Measurements from ENCODE around the gene PDK4.
"Not testable (repeated sequence)": the region's sequence is repeated elsewhere in the genome, so short reads cannot be mapped to it uniquely, and the experiment has no call there.

PDK4 gene

DNA sequence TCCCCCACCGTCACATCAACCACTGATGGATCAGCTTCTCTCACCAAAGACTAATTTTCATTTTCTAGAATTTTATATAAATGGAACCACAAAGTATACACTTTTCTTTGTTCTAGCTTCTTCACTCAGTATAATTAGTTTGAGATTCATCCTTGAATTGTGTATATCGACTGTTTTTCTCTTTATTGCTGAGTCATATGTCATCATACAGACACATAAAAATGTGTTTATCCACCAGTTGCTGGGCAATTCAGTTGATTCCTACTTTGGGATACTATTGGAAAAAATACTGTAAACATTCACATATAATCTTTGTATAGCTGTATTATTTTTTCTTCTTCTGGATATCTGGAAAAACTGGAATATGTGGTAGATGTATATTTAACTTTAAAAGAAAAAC, 26.6 kb downstream of the PDK4 start:
- DNase-seq (ENCODE audit: low read depth) = no peak

DNA sequence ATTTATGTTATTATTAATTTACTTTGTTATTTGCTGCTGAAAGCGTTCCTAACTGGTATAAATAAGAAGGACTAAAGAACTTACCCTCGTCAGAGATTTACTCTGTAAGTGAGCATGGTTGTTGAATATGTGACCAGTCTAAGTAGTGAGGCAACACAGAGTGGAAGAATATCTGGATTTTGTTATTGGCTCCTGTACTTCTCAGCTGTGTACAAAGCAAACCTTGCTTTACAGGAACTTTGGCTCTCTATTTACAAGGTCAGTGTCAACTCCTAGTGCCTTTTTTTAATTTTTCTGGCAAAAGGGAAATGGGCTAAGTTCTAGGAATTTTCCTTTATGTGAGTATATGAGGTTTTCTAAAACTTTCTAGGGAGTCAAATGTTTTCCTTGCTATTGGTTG, 35.6 kb downstream of the PDK4 start:
- DNase-seq (ENCODE audit: low read depth) = no peak

DNA sequence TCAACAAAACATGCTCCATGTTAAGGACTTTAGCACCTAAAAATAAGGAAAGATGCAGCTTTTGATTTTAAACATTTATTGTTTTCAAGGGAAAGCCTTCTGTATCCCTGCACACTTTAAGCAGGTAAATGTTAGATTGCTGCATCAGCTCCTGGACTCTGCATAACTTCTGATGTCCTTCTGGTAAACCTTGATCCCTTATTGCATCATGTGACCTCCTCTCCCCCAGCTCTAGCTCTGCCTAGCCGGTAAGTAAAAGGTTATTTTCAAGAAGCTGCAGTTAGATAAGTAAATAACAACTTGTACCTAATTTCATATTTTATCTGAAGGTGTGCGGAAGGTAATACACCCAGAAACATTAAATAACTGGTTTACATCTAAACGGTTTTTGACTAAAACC, 37.5 kb downstream of the PDK4 start:
- DNase-seq (ENCODE audit: low read depth) = no peak

DNA sequence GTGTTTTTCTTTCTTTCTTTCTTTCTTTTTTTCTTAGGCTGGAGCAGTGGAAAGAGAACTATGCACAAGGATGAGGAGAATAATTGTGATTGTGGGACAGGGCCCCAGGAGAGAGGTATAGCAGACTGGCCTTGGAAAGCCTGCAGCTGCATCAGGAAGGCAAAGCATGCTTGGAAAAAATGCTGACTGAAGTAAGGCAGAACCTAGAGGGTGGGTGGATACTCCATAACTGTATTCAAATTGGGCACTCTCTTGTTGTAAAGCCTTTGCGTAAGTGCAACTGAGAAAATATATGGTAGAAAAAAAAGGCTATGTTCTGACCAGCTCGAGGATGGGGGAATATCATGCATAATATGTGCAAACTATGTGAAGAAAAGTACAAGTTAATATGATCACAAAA, 39.5 kb downstream of the PDK4 start:
- DNase-seq (ENCODE audit: low read depth) = no peak

DNA sequence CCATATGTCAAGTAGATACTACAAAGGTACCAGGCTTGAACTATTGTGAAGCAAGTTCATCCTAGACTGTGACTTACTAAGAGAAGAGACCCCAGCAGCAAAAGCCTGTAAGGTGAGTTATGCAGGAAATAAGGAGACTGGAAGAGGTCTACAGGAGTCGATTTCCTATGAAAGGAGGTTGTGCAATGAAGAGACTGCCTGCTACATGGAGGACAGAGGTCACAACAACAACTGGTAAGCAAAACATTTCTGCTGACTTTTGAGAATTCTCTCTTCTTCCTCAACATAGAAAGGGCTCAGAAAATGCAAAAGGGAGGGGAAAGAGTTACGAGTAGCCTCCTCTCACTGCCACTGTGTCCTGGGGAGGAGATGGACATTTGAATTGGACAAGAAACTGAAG, 42.4 kb downstream of the PDK4 start:
- no peak for DNase-seq (ENCODE audit: low read depth)

DNA sequence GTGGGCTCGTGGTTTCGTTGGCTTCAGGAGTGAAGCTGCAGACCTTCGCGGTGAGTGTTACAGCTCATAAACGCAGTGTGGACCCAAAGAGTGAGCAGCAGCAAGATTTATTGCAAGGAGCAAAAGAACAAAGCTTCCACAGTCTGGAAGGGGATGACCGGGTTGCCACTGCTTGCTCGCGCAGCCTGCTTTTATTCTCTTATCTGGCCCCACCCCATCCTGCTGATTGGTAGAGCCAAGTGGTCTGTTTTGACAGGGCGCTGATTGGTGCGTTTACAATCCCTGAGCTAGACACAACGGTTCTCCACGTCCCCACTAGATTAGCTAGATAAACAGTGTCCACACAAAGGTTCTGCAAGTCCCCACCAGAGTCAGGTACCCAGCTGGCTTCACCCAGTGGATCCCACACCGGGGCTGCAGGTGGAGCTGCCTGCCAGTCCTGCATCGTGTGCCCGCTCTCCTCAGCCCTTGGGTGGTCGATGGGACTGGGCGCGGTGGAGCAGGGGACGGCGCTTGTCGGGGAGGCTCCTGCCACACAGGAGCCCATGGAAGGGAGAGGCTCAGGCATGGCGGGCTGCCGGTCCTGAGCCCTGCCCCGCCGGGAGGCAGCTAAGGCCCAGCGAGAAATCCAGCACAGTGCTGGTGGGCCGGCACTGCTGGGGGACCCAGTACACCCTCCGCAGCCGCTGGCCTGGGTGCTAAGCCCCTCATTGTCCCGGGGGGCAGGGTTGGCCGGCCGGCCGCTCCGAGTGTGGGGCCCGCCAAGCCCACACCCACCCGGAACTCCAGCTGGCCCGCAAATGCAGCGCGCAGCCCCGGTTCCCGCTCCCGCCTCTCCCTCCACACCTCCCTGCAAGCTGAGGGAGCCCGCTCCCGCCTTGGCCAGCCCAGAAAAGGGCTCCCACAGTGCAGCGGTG, 44.0 kb downstream of the PDK4 start:
- DNase-seq (ENCODE audit: low read depth) = not testable (repeated sequence)

DNA sequence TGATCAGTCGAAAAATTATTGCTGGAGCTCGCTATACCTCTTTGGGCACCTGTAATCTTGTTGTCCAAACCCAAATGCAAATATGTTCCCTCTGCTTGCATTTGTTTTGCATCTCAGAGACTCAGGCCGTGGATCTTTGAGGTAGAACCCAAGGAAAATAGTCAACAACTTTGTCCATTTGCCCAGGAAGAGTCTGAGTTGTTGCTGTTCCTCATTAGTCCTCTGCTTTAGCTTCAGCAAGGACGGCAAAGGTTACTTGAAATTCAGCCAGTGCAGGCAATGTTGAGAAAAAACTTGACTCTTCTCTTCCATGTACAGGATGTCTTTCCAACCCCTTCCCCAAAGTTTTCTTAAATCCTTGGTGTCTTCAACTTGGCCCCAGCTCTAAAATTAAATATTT, 45.8 kb downstream of the PDK4 start:
- DNase-seq (ENCODE audit: low read depth) = no peak

DNA sequence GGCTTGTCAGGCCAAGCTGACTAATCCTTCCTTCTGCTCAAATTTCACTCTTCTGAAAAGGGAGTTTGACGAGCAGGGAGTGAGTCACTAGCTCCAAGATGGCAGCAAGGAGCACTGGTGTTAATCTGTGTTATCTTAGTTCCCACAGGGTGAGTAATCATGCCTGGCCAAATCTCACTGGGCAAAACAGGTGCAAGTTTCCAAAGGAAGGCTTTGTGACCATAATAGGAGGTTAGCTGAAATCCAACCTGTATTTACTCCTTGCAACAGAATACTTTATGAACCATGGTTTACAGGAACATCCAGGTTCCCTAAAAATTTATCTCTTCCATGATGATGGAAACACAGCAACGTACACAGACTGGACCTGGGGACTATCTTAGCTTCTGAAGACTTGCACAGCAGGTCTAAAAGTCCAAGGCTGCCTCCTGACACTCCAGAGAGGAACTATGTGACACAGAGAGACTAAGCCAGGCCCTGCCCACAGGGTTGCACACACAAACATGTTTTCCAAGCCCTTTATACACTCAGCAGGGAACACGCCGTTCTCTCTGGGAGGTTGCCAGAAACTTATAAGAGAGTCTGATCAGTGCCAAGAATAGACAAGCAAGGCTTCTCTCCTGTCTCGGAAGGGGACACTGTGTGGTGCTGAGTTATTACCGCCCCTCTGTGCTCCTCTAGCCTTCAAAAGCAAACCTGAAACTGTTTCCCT, 46.3 kb downstream of the PDK4 start:
- DNase-seq (ENCODE audit: low read depth) = no peak

DNA sequence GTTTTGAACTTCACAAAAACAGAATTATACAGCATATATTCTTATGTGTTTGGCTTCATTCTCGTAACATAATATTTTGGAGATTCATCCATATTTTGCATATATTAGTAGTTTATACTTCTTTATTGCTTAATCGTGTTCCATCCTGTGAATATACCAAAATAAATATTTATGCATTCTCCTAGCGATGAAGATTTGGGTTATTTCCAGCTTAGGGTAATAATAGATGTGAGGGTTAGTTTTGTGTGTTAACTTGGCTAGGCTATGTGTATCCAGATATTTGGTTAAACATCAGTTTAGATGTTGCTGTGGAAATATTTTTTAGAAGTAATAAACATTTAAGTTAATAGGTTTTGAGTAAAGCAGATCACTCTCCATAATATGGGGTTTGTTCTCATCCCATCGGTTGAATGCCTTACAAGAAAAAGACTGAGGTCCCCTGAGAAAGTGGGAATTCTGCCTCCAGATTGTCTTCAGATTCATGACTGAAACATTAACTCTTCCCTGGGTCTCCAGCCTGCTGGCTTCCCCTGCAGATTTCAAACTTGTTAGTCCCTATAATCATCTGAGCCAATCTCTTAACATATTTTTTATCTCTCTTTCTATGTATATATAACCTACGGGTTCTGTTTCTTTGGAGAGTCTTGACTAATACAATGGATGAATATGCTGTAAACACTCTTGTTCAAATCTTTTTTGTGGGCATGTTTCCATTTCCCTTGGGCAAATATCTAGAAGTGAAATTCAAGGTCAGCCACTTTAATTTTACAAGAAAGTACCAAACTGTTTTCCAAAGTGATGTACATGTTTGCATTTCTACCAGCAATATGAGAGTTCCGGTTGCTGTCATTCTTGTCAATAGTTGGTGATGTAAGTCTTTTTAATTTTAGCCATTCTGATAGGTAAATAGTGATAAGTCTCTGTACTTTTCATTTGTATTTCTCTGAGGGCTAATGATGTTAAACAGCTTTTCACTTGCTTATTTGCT, 48.7 kb downstream of the PDK4 start:
- no peak for DNase-seq (ENCODE audit: low read depth)

DNA sequence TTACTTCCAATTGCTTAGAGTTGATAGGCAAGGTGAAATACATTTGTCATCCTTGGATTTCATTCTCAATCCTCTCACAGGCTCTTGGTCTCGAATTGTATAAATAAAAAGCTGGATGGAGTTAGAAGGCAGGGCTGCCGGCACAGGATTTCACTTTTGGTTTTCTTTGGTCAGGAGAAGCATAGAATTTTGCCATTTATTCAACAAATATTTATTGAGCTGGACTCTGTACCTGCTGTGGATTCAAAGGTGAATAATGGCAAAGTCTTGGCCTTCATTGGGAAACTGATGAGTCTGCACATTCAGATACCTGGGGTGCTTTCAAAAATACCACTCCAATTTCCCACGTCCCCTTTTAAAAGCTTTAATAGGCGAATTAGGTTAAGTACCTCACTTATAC, 49.7 kb downstream of the PDK4 start:
- DNase-seq (ENCODE audit: low read depth) = no peak

DNA sequence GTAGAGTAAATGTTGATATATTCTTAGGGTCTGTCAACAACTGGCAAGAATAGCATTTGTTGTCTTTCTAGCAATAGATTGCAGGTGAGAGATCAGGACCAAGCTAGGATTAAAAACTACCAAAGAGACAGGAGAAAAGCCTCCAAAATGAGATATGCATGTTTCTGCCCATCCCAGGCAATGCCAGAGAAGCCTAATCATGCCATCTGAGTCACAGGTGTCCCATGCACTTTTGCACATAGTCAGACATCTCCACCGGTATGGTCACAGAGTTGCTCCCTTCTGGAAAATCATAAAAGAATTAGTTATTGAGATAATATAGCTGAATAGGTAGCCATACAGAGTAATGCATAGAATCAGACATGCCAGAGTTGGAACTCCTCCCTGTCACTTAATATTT, 50.6 kb downstream of the PDK4 start:
- no peak for DNase-seq (ENCODE audit: low read depth)

DNA sequence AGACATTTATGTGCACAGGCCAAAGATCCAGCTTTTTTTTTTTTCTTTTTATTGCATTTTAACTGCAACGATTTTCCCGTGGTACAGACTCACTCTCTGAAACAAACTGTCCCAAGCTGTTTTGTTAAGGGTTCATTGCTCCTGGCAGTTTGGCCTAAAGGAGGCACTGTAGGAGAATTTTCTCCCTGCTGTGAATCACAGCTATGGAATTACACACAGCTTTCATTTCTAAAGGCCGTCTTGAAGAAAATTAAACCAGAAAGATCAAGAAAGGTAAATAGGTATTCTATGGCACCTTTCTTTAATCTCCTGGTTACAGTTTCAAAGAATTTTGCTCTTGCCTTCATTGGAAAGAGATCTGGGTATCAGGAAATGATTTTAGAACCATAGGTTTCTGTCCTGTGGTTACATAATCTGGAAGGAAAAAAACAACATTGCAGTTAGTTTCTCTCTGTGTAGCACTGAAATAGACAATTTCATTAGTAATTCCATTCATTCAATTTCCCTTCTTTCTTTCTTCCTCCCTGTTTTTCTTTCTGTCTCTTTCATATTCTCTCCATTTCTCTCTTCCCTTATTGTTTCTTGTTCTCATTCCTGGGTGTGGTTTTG, 51.2 kb downstream of the PDK4 start:
- no peak for DNase-seq (ENCODE audit: low read depth)

DNA sequence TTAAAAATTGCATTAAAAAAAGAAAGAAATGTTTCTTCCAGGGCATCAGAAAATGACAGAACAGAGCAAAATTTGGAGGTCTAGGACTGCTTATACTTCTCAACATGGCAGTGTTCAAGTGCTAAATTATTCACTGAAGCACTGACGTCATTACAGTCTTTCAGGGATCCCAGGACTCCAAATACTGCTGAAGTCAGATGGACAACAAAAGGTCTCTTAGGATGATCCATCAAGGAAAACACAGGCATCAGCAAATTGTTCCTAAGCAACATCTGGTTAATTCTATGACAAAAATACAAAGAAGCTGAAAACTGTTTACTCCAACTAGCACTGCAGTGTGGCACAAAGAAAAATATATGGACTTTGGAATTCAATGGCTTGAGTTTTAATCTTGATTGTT, 52.1 kb downstream of the PDK4 start:
- DNase-seq (ENCODE audit: low read depth) = no peak

DNA sequence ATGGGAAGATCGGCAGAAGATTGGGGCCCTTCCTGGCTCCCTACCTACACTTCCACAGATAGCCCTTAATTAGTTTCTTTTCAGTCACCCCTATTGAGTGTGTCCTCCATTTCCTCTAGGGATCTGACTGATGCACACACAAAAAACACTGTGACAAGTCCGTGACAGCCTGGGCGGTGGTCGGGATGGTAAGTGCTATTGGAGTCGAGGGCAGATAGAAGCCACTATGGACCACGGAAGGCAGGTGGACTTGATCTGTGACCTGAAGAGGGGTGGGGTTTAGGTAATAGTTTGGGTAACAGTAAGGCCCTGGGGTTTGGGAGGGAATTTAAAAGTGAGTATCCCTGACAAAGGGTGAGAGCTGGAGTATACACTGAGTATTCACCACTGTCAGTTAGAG, 53.0 kb downstream of the PDK4 start:
- no peak for DNase-seq (ENCODE audit: low read depth)

DNA sequence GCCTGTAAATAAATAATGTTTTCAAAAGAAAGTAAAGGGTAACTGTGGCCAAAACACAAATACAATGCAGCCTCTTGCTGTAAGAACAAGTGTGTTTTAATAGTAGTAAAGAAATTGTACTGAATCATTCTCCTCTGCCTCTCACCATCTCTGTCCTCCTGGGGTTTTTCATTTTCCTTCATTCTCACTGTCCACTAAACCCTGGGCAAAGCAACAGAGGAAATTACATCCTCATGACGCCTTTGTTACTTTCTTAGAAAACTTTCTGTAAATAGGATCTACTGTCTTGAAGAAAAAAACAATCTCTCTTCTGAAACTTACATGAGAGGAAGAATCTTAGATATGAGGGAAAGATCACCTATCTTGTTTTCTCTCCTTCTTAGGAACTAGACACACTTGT, 56.0 kb downstream of the PDK4 start:
- no peak for DNase-seq (ENCODE audit: low read depth)

DNA sequence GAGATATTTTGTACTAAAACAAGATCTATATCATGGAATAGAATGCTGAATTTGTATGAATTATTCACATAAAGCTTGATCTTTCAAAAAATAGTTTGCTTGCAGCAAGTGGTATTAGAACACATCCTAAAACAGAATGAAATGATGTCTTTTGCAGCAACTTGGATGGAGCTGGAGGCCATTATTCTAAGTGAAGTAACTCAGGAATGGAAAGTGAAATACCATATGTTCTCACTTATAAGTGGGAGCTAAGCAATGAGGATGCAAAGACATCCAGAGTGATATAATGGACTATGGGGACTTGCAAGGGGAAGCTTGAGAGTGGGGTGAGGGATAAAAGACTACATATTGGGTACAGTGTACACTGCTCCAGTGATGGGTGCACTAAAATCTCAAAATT, 56.9 kb downstream of the PDK4 start:
- DNase-seq (ENCODE audit: low read depth) = no peak

DNA sequence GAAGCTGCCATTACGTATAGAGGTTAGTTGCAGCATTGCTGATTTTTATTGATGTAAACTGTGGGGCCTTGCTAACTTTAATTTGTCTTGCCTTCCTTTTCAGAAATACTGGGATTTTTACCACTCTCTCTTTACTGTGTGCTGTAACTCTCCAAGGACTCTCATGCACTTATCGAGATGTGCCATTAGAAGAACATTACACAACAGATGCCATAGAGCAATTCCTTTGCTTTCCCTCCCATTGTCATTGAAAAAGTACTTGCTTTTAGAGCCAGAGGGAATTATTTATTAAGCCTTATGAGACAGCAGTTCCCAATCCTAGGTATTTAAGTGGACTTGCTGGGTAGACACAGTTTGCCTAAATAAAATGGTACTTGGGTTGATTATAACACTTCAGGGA, 58.8 kb downstream of the PDK4 start:
- no peak for DNase-seq (ENCODE audit: low read depth)

DNA sequence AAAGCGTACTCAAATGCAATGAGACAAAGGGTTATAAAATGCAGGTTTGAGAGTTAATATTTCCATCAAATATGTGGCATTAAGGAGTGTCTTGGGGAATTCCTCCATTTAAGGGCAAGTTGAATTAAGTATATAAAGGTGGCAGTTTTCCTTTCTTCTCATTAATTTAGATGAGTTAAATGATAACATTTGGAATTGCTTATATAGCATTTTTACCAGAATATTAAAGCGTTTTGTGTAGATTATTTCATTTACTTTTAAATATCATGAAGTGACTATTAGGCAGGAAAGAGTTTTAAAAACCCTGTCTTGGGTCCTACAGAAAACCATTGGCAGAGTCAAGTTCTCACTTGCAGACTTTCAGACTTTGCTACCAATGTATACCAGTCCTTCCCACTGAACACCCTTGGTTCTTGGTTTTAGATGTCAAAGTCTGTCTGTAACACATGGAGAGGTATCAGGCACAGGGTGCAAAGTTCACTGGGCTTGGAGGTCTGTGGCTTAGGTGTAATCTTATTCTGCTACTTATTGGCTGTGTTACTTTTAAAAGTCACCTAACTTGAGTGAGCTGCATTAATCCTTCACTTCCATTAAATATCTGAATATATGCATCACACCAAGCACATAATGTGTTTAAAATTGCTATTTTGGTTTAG, 59.5 kb downstream of the PDK4 start:
- DNase-seq (ENCODE audit: low read depth) = no peak

DNA sequence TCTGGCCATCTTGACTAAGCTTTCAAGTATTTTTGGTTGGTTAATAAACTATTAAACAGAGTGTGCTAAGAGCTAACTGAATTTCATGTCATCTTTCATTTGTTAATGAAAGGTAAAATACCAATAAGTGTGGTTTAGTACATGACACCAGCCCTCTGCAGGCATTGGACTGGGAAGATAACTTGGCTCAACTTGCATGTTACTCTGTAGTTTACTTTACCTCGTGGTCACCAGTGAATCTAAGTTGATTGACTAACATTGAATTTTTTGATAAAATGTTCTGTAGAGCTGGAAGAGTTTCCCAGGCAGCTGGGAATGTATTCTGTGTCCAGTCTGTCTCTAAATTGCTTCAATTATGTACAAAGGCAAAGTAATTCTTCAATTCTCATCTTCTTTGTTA, 60.7 kb downstream of the PDK4 start:
- no peak for DNase-seq (ENCODE audit: low read depth)

DNA sequence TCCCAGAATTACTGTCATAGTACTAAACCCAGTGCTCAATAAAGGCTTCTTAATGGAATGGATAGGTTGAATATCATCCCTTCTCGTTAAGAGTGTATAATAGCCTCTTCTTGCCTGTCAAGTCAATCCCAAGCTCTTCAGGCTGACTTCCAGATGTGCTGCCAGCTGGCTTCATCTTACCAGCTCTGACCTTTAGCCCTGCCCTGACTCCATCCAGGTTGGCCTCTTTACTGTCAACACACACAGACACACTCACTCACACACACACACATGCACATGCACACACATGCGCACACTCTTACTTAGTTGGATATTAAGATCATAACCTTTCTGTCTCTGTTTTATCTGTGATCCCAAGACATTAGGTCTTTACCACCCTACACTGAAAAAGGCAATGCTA, 61.5 kb downstream of the PDK4 start:
- DNase-seq (ENCODE audit: low read depth) = no peak
